Measurements from ENCODE around the gene PIP5KL1. TPM values are rescaled to one million over a fixed set of nuclear protein-coding genes. Genes with fewer than 3 reads are reported as not detected.
A peak's percentile ranks its signal among the peaks of the same experiment; 100 is the strongest.

The PIP5KL1 gene
- total RNA-seq, 1 donor from 2014 or later, result 0.85 TPM

DNA sequence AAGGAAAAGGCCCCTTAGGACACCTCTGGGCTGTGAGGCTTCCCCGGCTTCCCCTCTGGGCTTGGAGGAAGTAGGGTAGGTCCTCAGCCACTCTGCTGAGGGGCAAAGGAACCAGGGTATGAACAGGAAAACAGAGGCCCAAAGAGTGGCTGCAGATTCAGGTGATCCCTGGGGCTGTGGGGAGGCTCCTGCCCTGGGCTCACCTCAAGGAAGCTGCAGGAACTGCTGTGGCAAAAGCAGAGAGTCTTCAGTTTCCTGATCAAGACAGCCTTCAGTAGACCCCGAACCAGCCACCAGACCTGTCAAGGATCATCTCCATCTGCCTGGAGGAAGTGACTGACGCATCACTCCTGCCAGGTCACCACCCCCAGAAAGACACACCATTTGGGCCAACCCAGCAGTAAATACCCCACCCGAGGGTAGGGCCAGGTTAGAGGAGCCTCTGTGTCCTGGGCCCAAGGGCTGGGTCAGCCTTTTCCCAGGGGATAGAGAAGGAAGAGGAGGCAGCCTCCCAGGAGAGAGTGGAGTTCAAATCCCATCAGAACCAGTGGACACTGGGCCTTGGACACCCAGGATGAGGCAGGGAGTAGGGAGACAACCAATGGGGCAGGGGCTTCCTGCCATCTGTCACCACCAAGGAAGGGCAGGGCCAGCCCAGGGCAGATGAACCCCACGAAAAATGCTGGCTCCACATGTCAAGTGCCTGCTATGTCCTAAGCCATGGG, 25.4 kb downstream of the PIP5KL1 start:
- H3K27ac ChIP-seq (replicated peaks), result peak overlapping the region; percentile 88
- TF ChIP-seq, protein P1, sequence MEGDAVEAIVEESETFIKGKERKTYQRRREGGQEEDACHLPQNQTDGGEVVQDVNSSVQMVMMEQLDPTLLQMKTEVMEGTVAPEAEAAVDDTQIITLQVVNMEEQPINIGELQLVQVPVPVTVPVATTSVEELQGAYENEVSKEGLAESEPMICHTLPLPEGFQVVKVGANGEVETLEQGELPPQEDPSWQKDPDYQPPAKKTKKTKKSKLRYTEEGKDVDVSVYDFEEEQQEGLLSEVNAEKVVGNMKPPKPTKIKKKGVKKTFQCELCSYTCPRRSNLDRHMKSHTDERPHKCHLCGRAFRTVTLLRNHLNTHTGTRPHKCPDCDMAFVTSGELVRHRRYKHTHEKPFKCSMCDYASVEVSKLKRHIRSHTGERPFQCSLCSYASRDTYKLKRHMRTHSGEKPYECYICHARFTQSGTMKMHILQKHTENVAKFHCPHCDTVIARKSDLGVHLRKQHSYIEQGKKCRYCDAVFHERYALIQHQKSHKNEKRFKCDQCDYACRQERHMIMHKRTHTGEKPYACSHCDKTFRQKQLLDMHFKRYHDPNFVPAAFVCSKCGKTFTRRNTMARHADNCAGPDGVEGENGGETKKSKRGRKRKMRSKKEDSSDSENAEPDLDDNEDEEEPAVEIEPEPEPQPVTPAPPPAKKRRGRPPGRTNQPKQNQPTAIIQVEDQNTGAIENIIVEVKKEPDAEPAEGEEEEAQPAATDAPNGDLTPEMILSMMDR (IDR thresholded peaks at IDR 0.05; ENCODE audit: borderline replicate concordance), result no peak
- no peaks in the 10 kb centered on the region for H3K9me3 ChIP-seq (replicated peaks)
- H3K4me1 ChIP-seq, result peaks cover 49% of the 10 kb centered on the region
- H3K4me3 ChIP-seq, result no peak overlapping the region
- no peaks in the 10 kb centered on the region for H3K27me3 ChIP-seq (ENCODE audit: low read depth)
- intact Hi-C loops (cut with micrococcal nuclease), result no loop called here
- H3K36me3 ChIP-seq, result peaks cover 17% of the 10 kb centered on the region
- DNase-seq, result no peak

DNA sequence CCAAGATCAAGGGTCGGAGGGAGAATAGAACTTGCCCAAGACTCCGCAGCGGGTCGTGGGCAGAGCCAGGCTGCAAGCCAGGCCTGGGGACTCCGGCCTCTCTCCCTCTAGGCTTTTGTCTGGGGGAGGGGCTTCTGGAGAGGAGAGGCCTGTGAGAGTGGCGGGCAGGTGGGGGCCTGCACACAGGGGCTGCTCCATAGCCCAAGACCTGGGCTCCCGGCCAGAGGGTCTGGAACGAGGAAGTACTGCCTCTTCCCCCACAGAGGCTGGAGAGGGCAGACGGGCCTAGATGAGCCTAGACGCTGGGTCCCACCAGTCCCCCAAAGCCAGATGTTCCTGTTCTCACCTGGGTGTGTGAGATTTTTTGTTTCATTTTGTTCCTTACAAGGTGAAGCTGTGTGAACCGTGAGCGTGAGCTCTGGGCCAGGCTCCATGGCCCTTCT, 26.0 kb downstream of the PIP5KL1 start:
- H3K27me3 ChIP-seq (ENCODE audit: low read depth), result no peaks in the 10 kb centered on the region
- no peak for DNase-seq
- TF ChIP-seq, protein P1 (IDR thresholded peaks at IDR 0.05; ENCODE audit: borderline replicate concordance), result no peak
- peaks cover 54% of the 10 kb centered on the region for H3K4me1 ChIP-seq
- intact Hi-C loops (cut with micrococcal nuclease), result no loop called here
- peak overlapping the region; percentile 88 for H3K27ac ChIP-seq (replicated peaks)
- H3K4me3 ChIP-seq, result no peak overlapping the region
- H3K36me3 ChIP-seq, result peaks cover 12% of the 10 kb centered on the region
- no peaks in the 10 kb centered on the region for H3K9me3 ChIP-seq (replicated peaks)

DNA sequence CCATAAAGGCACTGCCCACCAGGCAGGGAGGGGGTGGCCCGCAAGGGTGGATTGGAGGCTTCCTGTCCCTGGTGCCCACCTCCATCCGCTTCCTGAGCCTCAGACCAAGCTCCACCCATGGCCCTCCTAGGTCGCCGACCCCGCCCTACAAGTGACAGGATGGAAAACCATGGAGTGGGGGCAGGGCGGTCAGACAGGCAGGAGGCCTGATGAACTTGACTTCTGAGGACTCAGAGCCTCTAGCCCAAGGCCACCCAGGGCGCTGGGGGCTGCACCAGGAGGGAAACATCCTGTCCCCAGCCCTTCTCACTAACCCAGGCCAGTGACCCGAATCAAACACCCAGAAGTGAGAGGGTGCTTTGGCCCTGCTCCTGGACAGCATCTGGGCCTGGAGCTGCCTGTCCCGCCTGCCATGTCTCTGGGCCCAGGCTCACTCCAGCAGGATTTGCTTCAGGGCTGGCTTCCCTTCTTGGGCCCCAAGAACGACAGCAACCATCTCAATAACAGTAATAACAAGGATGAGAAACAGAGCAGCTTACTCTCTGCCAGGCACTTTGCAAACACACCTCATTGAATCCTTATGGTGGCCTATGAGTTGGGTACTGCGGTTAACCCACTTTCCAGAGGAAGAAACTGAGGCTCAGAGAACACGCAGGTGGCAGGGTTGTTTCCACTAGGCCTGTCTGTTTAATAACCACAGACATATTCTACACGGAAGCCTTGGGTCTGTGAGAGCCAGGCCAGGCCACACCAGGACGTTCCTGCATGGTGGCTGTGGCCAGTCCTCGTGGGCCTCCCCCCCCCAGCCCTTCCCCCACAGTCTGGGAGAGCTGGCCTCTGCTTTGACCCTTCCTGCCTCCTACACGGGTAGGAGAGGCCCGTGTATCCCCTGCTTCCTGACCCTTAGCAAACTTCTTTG, 26.8 kb downstream of the PIP5KL1 start:
- Histone ChIP-seq H3K4me3 (no peak overlapping the region), H3K4me1 (peaks cover 58% of the 10 kb centered on the region), H3K36me3 (peaks cover 9% of the 10 kb centered on the region), H3K27ac (replicated peaks) (peak overlapping the region; percentile 88), H3K9me3 (replicated peaks) (no peaks in the 10 kb centered on the region), H3K27me3 (ENCODE audit: low read depth) (no peaks in the 10 kb centered on the region)
- intact Hi-C loops (cut with micrococcal nuclease), result no loop called here
- peak; percentile 81 for DNase-seq
- TF ChIP-seq, protein P1 (IDR thresholded peaks at IDR 0.05; ENCODE audit: borderline replicate concordance), result no peak

DNA sequence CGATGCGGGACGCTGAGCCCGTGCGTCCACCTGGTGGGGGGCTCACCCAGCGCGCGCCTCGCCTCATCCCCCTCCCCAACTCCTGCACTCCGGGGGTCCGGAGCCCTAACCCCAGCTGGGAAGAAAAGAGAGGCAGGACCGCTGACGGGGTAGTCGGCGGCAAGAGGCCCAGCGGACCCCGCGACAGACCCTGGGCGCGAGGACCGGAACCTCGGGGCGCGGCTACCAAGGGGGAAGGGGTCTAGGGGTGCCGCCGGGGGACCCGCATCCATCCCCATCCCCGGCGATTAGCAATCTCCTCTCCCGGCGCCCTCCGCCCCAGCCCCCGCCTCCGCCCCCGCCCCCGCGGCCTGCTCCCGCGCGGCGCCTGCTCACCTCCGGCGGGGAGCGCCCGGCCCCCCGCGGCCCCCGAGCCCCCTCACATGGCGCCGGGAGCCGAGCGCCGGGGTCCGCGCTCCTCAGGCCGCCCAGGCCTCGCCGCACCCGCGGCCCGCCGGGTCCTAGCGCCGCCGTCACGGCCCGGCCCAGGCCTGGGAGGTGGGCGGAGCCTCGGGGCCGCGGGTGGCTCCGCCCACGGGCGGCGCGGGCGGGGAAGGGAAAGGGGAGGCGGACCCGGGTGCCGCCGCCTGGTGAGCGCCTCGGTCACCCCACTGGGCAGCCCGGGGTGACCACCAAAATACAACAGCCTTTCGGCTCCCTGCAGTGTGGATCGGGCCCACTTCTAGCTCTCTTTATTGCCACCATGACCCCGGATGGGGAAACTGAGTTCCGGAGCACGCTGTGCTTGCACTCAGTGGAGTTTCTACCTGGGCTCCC, 31.2 kb downstream of the PIP5KL1 start, which contains the start of gene ST6GALNAC6:
Gene ST6GALNAC6 (minus strand): TSS at position 476 of the 816 bp plus-strand sequence. CDS start 1,622 bp downstream, outside the sequence.
- Histone ChIP-seq H3K9me3 (replicated peaks) (peaks cover 4% of the 10 kb centered on the region), H3K4me3 (peak within 1 kb of the TSS; percentile 99), H3K4me1 (peaks cover 59% of the 10 kb centered on the region), H3K36me3 (peaks cover 18% of the 10 kb centered on the region), H3K27me3 (ENCODE audit: low read depth) (no peaks in the 10 kb centered on the region), H3K27ac (replicated peaks) (peak within 1 kb of the TSS; percentile 95)
- TF ChIP-seq, protein P1 (IDR thresholded peaks at IDR 0.05; ENCODE audit: borderline replicate concordance), result peak; percentile 24
- intact Hi-C loops (cut with micrococcal nuclease), result no loop called here
- DNase-seq, result peak; percentile 77
